PC-9 (cell line): ENCODE measurements around the gene CFAP68. TPM values are rescaled to one million over a fixed set of nuclear protein-coding genes. Genes with fewer than 3 reads are reported as not detected.

Experiments
- BruUV-seq: library from RNA; stranded (reverse); fragments of 400-500 nt; replicated peaks from 2 replicates; lab custom pipeline; 2021; lab: Mats Ljungman, UMichigan
- CTCF ChIA-PET: fragments of 300-600 bp; sonication (Branson Sonifier 250); formaldehyde crosslinking; loops from one replicate; lab custom pipeline; 2022; ENCODE audit warnings: antibody characterized with exemption; lab: Charles Lee
- POLR2A ChIA-PET: fragments of 300-600 bp; sonication (Branson Sonifier 250); formaldehyde crosslinking; loops from one replicate; lab custom pipeline; 2022; ENCODE audit warnings: antibody characterized with exemption; ENCODE audit not compliant: unreplicated experiment; lab: Charles Lee
- DNase-seq, 2 experiments: peaks; one replicate each; pipeline versions ENCODE4 v3.0.0 to v3.0.0-alpha.2; 2015 to 2022; ENCODE audit warnings: mixed read lengths in 1 of 2
- H2AFZ ChIP-seq: fragments of 200-600 bp; sonication (generic); 2 replicates; pipeline ENCODE4 v1.8.1; 2017; ENCODE audit warnings: antibody characterized with exemption
- H3F3A ChIP-seq: fragments of 200-600 bp; sonication (generic); 2 replicates; pipeline ENCODE4 v1.8.1; 2017; ENCODE audit warnings: antibody characterized with exemption, mild to moderate bottlenecking, low read depth; ENCODE audit not compliant: insufficient read depth
- H3K27ac ChIP-seq: fragments of 200-600 bp; sonication (generic); 2 replicates; pipeline ENCODE4 v1.6.1; 2016; ENCODE audit warnings: mixed run types
- H3K27me3 ChIP-seq: fragments of 200-600 bp; sonication (generic); 2 replicates; pipeline ENCODE4 v1.6.1; 2016; ENCODE audit warnings: low read depth, mixed run types; ENCODE audit not compliant: insufficient read depth
- H3K36me3 ChIP-seq: fragments of 200-600 bp; sonication (generic); 2 replicates; pipeline ENCODE4 v1.6.1; 2016; ENCODE audit warnings: low read depth, mixed run types
- H3K4me1 ChIP-seq: fragments of 200-600 bp; sonication (generic); replicated peaks from 2 replicates; pipeline ENCODE4 v1.6.1; 2016; ENCODE audit warnings: mixed run types; ENCODE audit not compliant: insufficient read depth
- H3K4me2 ChIP-seq: fragments of 200-600 bp; sonication (generic); 2 replicates; pipeline ENCODE4 v1.6.1; 2017; ENCODE audit warnings: mixed run types
- H3K4me3 ChIP-seq: fragments of 200-600 bp; sonication (generic); 2 replicates; pipeline ENCODE4 v1.6.1; 2016; ENCODE audit warnings: mixed run types
- H3K79me2 ChIP-seq: fragments of 200-600 bp; sonication (generic); 2 replicates; pipeline ENCODE4 v1.6.1; 2017; ENCODE audit warnings: low read depth, mixed run types
- H3K9me2 ChIP-seq: fragments of 200-600 bp; sonication (generic); 2 replicates; pipeline ENCODE4 v1.8.1; 2017; ENCODE audit warnings: mild to moderate bottlenecking; ENCODE audit not compliant: insufficient read depth
- H3K9me3 ChIP-seq: fragments of 200-600 bp; sonication (generic); 2 replicates; pipeline ENCODE4 v1.8.1; 2016; ENCODE audit warnings: low read depth; ENCODE audit not compliant: insufficient read depth
- H4K20me1 ChIP-seq: fragments of 200-600 bp; sonication (generic); 2 replicates; pipeline ENCODE4 v1.8.1; 2017; ENCODE audit not compliant: insufficient read depth
- CTCF ChIP-seq: fragments of 200-600 bp; sonication (generic); conservative IDR thresholded peaks from 2 replicates; pipeline ENCODE4 v1.6.1; 2017; ENCODE audit warnings: mixed run types, antibody characterized with exemption, mild to moderate bottlenecking, moderate library complexity
- EZH2 ChIP-seq: fragments of 200-600 bp; sonication (generic); IDR thresholded peaks from 2 replicates; pipeline ENCODE4 v1.8.0; 2017; ENCODE audit warnings: antibody characterized with exemption, low read depth
- intact Hi-C: fragments of 100-400 bp; cut with micrococcal nuclease; formaldehyde crosslinking; loops from one replicate; pipeline ENCODE4 v1.10.0; 2022; ENCODE audit not compliant: unreplicated experiment
- total RNA-seq: library from RNA; stranded (reverse); gene quantifications from 2 replicates; pipeline ENCODE4 v1.2.3, GENCODE V29; 2021

CFAP68 gene
- total RNA-seq, 1 experiment from 2014 or later, result 46.8 TPM

- no peak for TF ChIP-seq EZH2
- no peak for TF ChIP-seq CTCF
- Histone ChIP-seq H3K27ac (no peak overlapping the region), H3K27me3 (no peaks in the 10 kb centered on the region), H3K4me3 (no peak overlapping the region), H3K9me2 (no peaks in the 10 kb centered on the region), H3K36me3 (0 out of 2 replicates have a peak, but pooled peaks cover 8% of the 10 kb centered on the region), H3K4me1 (peaks cover 60% of the 10 kb centered on the region), H3K9me3 (no peaks in the 10 kb centered on the region), H3K4me2 (no peak overlapping the region), H3K79me2 (no peaks in the 10 kb centered on the region), H2AFZ (no peak overlapping the region), H4K20me1 (no peaks in the 10 kb centered on the region), H3F3A (peaks cover 59% of the 10 kb centered on the region)
- POLR2A ChIA-PET, result no interaction called here
- DNase-seq, result no peak
- CTCF ChIA-PET, result interaction anchor here (0.7 kb wide), 1 partner anchor 65 kb away, joined by 7 read pairs; no protein-coding TSS in a partner anchor
- intact Hi-C loops, result loop anchor here (10.0 kb wide), 1 partner anchor 565 kb away; no protein-coding TSS in a partner anchor
- BruUV-seq, result no TSS peak
Observed at GRCh38 chr11:111849631-111850030, 29.7 kb upstream of the CFAP68 start.

GRCh38 chr11:111851067-111851466 is 28.3 kb upstream of the CFAP68 start:
- ChIA-PET POLR2A (no interaction called here), CTCF (interaction anchor here (0.7 to 1.1 kb wide), 3 partner anchors 131 to 398 kb away, joined by 3 to 5 read pairs (median 4); no protein-coding TSS in a partner anchor)
- Histone ChIP-seq H3K4me1 (peaks cover 46% of the 10 kb centered on the region), H3K27ac (no peak overlapping the region), H3K36me3 (0 out of 2 replicates have a peak, but pooled peaks cover 9% of the 10 kb centered on the region), H4K20me1 (no peaks in the 10 kb centered on the region), H3K9me2 (no peaks in the 10 kb centered on the region), H3K79me2 (no peaks in the 10 kb centered on the region), H3F3A (peaks cover 45% of the 10 kb centered on the region), H3K9me3 (no peaks in the 10 kb centered on the region), H2AFZ (no peak overlapping the region), H3K27me3 (no peaks in the 10 kb centered on the region), H3K4me3 (no peak overlapping the region), H3K4me2 (no peak overlapping the region)
- intact Hi-C loops, result no loop called here
- DNase-seq, result no peak
- no TSS peak for BruUV-seq
- no peak for TF ChIP-seq EZH2
- TF ChIP-seq CTCF, result no peak

GRCh38 chr11:111851636-111852035 is 27.7 kb upstream of the CFAP68 start:
- POLR2A ChIA-PET, result no interaction called here
- H3K9me3 ChIP-seq, result no peaks in the 10 kb centered on the region
- intact Hi-C loops, result no loop called here
- no peaks in the 10 kb centered on the region for H3K9me2 ChIP-seq
- no peaks in the 10 kb centered on the region for H3K27me3 ChIP-seq
- H3K4me2 ChIP-seq, result no peak overlapping the region
- BruUV-seq, result no TSS peak
- DNase-seq, result peak in 1 of 2 experiments; percentile 51
- no peak overlapping the region for H3K4me3 ChIP-seq
- no peaks in the 10 kb centered on the region for H3K79me2 ChIP-seq
- H3K4me1 ChIP-seq, result peaks cover 40% of the 10 kb centered on the region
- no peaks in the 10 kb centered on the region for H4K20me1 ChIP-seq
- 0 out of 2 replicates have a peak, but pooled peaks cover 9% of the 10 kb centered on the region for H3K36me3 ChIP-seq
- no peak overlapping the region for H3K27ac ChIP-seq
- no peak for TF ChIP-seq EZH2
- TF ChIP-seq CTCF, result peak; percentile 75
- no peak overlapping the region for H2AFZ ChIP-seq
- CTCF ChIA-PET, result interaction anchor here (0.6 to 1.1 kb wide), 3 partner anchors 130 to 265 kb away, joined by 3 to 5 read pairs (median 4); no protein-coding TSS in a partner anchor
- H3F3A ChIP-seq, result peaks cover 39% of the 10 kb centered on the region
